GM21447 (cell line): ENCODE measurements around the gene COG2.
"Not testable (repeated sequence)": the region's sequence is repeated elsewhere in the genome, so short reads cannot be mapped to it uniquely, and the experiment has no call there.

ENCODE experiments used
- ATAC-seq: cut with Tn5 transposase; IDR thresholded peaks from one replicate; pipeline ENCODE4 v1.9.1; 2021; ENCODE audit not compliant: unreplicated experiment

COG2 gene

DNA sequence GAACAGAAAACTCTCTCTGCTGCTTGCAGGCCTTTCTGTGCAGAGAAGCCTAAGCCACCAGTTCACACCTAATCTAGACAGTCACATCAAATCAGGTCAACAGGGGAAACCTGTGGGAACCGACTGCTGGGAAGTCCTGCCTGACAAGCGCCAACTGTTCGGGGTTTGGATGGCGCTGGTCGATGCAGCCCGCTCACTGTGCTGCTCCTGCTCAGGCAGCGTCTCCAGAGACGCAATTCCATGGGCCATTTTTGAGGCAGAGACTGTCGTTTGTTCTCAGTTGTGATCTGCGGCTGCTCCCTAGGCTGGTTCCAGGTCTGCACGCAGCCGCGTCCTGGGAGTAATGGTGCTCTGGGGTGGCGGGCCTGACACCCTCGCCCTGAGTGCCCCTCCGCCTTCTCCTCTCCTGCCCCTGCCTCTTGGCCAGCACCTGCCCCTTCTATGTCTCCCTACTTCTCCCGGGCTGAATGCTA, 70.2 kb downstream of the COG2 start:
- ATAC-seq, result no peak

DNA sequence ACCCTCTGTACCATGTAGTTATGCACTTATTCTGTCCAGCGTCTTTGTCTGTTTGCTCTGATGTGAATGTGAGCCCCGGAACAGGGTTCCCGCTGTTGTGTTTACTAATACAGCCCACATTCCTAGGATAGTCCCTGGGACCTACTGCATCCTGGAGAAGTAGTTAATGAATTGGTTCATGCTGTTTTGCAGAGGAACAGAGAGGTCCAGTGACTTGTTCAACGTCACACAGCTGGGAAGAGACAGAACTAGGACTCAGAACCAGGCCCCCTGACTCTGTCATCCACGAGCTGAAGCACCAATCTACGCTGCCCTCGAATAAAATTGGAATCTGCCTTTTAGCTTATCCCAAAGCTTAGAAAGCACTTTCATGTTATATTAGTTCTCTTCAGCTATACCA, 70.9 kb downstream of the COG2 start:
- ATAC-seq, result no peak

DNA sequence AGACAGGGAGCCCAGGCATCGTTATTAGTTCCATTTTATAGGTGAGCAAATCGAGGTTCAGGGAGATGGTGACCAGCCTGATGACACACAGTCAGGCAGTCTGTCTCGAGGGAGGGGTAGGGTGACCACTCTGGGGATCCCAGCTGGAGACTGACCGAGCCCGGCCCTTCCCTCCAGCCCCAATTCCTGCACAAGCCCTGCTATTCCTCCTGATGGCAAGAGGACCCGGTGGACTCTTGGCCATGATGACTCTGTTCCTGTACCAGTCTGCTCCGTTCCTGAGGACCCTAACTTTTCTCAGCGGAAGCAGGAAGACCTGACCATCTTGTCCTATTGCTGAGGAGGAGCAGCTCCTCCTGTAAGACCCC, 71.2 kb downstream of the COG2 start:
- no peak for ATAC-seq

DNA sequence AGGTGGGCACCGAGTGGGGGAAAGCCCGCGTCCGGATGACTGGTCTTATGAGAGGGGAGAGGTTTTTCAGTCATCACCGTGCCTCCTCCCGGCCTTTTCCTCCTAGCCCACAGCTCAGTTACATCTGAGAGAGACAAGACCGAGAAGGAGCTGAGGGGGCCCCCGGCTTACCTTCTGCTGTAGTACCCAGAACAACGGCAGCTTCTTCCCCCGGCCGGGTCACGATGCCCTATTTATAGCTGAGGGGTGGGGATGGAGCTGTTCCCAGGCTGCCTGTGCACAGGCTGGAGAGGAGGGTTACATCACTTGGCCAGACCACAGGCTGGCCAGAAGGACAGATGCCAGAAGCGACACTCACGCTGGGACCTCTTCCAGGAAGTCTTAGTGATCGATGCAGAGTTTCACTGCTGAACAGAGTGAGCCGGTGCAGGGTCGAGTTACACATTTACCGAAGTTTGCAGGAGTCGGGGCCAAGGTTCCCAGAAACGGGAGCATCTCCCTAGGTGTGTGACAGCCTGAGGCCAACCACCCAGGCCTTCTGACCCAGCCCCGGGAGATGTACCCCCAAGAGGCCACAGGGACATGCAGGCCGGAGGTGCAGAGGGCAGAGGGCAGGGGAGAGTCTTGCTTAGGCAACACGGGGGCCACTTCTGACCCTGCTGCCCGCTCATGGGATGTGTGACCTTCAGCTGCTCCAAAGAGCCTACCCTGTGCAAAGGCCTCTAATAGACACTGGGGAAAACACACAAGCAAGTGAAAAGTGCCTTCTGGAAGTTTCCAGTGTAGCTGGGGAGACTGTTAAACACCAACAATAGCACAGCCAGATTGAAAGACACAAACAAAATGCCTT, 71.9 kb downstream of the COG2 start, which contains the start of gene AGT:
Gene AGT (minus strand): TSS at position 208 of the 850 bp plus-strand sequence. CDS start 3,299 bp downstream, outside the sequence.
- no peak for ATAC-seq

DNA sequence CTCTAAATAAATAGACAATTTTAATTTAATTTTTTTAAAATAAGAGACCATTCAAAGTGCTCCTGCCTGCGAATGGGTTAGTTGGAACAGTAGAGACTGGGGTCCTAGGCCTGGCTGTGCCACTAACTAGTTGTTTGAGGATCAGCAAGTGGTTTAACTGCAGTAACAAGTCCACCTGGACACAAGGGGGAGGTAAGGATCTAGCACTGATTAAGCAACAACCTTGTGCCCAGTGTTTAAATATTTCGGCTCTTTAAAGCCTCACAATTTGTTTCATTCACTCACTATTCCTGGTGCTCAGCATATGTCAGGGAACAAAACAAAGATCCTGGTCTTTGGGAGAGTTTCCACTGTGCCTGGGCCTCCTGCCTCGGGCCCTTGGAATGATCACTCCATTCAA, 73.2 kb downstream of the COG2 start:
- no peak for ATAC-seq

DNA sequence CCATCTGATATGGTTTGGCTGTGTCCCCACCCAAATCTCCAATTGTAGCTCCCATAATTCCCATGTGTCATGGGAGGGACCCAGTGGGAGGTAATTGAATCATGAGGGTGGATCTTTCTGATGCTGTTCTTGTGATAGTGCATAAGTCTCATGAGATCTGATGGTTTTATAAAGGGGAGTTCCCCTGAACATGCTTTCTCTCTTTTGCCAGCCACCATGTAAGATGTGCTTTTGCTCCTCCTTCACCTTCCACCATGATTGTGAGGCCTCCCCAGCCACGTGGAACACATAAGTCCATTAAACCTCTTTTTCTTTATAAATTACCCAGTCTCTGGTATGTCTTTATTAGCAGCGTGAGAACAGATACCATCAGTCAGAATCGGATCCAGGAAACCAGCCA, 74.2 kb downstream of the COG2 start:
- ATAC-seq, result not testable (repeated sequence)

DNA sequence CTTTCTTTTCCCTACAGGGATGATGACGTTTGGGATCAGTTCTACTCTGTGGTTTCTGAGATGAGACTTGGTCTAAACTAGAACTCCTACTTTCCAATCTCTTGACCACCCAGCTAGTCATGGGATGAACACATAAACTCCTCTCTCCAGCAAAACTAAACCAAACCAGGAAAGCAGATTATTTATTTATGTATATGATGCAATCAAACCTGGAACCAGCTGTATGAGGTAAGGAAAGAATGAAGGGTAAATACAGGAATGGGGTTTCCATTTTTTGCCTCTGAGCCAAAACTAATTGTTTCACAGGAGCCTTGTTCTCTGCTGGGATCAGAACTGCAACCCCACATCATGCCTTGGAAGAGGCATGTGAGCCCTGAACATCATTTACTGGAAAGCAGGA, 75.0 kb downstream of the COG2 start:
- ATAC-seq, result no peak

DNA sequence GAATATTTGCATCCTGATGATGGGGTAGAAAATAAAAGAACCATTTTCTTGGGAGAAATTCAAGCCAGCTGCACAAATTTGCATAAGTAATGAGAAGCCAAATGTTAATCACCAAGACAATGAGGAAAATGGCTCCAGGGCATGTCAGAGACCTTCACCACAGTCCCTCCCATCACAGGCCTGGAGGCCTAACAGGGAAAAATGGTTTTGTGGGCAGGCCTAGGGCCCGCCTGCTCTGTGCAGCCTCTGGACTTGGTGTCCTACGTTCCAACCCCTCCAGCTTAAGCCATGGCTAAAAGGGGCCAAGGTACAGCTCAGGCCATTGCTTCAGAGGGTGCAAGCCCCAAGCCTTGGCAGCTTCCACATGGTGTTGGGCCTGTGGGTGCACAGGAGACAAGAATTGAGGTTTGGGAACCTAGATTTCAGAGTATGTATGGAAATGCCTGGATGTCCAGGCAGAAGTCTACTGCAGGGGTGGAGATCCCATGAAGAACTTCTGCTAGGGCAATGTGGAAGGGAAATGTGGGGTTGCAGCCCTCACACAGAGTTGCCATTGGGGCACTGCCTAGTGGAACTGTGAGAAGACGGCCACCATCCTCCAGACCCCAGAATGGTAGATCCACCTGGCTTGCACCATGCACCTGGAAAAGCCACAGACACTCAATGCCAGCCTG, 79.7 kb downstream of the COG2 start:
- not testable (repeated sequence) for ATAC-seq

DNA sequence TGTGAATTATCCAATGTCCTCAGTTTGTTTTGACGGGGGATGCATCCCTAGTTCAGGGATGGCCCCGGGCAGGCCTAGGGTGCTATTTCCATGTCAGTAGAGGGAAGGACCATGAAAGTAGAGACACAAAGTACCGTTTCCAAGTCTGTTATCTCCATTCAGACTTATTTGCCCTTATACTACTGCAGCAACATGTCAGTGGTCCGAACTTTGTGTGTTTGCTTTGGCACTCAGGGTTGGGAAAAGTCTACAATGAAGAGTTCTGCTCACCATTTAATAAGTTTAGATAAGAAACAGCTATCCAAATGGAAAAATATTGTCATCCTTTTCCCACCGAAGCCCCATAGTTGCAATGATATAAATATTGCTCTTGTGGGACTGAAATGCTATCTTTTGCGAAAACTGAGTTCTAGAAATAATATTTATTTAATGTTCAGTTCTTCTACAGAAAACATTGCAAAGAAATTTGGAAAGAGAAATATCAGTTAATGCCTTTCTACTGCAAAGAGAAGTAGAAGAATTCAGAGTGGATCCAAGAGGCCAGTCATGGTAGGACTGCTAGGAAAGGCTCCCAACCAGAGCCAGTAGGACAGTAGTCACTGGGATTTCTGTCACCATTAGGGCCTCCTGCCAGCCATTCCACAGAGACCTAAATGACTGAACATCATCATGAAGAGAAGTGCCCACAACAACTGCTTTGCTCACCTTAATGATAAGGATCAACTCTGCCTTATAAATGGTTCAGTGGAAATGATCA, 83.2 kb downstream of the COG2 start:
- no peak for ATAC-seq

DNA sequence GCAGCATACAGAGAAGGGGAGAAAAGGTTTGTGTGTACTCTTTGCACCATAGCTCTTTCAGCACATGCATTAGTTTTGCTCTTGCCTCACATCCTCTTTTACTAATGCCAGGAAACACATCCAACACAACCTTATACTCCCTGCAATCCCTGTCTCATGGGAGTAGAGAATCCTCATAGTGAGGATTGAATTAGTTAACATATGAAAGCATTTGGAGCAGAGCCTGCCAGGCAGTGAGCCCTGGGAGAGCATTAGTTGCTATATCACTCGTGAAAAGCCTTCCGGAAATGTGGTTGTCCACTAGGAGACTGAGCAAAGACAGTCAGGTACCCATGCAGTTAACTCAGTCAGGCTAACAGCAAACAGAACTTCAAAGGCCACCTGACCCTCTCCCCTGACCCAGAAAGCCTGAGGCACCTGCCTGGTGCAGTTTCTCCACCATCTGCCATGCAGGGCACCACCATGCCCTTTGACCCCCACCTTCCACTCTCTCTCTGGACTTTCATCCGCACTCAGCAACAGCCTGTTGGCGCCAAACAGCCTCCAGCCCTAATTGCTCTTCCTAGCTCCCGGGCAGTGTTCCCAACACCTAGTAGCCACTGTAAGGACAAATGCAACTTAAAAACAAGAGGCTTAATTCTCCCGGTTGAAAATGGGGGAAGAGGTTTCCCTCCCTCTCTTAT, 86.6 kb downstream of the COG2 start:
- ATAC-seq, result no peak

DNA sequence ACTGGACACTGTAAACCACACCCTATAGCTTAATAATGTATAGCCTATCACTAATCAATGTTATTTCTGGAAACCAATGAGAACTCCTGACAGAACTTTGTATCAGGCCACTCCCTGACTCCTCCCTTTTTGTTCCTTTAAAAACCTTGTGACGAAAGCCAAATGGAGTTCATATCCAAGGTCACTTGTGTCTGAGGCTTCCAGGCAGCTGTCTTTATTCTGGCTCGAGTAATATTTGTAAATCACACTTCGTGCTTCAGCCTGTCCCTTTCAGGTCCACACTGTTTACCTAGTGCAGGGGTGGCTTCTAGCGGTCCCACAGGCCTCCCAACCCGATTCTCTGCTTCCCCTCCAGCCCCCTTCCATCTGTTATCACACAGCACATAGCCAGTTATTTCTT, 88.7 kb downstream of the COG2 start:
- no peak for ATAC-seq

DNA sequence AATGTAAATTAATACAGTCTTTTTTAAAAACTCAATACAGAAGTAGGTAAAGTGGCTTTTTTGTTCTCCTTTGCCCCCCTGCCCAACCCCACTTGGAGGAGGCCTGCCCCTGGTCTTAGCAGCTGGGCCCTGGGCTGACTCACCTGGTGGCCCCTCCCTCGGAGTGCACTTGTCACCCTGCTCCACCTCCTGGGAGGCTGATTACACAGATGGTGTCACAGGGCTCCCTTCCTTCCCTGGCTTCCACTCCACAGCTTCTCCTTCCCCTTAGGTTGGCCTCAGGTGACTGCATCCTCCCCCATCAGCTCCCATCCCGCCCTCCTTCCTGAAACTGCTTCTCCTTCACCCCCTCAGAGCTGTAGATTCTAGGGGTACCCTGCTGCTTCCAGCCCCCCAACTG, 93.2 kb downstream of the COG2 start:
- no peak for ATAC-seq

DNA sequence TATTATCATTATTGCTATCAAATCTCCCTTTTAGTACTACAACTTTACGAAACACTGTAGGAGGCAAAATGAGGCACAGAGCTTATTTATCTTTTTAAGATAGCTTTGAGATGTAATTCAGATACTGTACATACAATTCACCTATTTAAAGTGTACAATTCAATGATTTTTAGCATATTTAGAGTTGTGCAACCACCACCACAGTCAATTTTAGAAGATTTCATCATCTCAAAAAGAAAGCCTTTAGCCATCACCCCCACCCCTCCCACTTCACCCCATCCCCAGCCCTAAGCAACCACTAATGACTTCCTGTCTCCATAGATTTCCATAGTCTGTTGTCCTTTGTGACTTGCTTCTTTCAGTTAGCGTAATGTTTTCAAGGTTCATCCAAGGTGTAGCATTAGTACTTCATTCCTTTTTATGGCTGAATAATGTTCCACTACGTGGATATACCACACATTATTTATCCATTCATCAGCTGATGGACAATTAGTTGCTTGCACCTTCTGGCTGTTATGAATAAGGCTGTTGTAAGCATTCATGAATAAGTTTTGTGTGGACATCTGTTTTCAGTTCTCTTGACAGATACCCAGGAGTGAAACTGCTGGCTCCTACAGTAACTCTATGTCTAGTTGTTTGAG, 95.5 kb downstream of the COG2 start:
- no peak for ATAC-seq

DNA sequence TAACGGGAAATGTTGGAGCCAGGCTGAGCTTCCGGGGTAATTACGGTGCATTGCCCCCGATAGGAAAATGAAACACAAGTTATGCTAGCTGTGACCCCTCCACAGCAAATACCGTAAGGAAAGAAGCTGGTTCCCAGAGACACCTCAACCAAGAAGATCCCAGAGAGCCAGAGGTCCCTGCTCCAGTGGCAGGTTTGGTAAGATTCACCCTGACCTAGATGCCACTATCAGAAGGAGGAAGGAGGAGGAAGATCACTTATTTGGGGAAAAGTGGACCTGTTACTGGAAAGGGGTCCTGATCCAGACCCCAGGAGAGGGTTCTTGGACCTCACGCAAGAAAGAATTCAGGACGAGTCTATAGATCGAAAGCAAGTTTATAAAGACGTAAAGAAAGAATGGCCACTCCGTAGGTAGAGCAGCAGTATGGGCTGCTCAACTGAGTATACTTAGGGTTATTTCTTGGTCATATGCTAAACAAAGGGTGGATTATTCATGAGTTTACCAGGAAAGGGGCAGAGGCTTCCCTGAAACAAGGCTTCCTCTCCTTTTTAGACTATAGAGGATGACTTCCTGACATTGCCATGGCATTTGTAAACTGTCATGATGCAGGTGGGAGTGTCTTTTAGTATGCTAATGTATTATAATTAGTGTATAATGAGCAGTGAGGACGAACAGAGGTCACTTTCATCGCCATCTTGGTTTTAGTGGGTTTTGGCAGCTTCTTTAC, 97.4 kb downstream of the COG2 start:
- no peak for ATAC-seq
